Retina (tissue), 1 donor: ENCODE data around the gene EIF3A.
"Not testable (repeated sequence)": the region's sequence is repeated elsewhere in the genome, so short reads cannot be mapped to it uniquely, and the experiment has no call there.

Experiments
- DNase-seq: peaks from one replicate; pipeline ENCODE4 v3.0.0-alpha.2; 2016

EIF3A gene

DNA sequence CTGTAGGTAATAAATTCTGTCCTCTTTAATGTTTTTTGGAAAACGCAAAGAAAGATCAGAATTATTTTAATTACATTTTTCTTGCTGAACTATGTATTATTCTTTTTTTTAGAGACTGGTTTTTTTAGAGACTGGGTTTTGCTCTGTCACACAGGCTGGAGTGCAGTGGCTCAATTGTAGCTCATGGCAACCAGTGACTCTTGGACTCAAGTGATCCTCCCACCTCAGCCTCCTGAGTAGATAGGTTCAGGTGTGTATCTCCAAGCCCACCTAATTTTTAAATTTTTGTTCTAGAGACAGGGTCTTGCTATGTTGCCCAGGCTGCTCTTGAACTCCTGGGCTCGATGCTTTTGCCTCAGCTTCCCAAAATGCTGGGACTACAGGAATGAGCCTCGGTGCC is 18.0 kb upstream of the EIF3A start:
- no peak for DNase-seq

DNA sequence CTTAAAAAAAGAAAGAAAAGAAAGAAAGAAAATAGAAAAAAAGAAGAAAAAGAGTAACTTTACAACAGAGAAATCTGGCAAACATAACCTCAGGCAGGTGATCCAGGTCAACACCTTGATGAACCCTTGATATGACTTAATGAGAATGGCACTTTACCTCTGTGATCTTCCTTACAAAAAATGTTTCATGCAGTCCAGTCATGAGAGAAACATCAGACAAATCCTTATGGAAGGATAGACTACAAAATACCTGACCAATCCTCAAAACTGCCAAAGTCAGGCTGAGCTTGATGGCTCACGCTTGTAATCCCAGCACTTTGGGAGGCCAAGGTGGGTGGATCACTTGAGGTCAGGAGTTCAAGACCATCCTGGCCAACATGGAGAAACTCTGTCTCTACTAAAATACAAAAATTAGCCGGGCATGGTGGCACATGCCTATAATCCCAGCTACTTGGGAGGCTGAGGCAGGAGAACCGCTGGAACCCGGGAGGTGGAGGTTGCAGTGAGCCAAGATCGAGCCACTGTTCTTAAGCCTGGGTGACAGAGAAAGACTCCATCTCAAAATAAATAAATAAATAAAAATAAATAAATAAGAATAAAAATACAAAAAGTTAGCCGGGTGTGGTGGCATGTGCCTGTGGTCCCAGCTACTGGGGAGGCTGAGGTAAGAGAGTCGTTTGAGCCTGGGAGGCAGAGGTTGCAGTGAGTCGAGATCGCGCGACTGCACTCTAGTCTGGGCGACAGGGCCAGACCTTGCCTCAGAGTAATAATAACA is 16.2 kb upstream of the EIF3A start:
- not testable (repeated sequence) for DNase-seq

DNA sequence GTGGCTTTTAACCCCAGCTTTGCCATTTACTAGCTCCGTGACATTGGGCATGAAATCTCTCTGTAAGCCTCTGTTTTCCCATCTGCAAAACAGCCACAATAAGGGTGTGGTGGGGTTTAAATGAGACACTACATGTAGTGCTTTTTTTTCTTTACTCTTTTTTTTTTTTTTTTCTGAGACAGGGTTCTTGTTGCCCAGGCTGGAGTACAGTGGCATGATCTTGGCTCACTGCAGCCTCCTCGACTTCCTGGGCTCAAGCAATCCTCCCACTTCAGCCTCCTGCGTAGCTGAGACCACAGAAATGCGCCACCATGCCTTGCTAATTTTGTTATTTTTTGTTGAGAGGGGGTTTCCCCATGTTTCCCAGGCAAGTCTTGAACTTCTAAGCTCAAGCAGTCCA is 15.0 kb upstream of the EIF3A start:
- no peak for DNase-seq

- no peak for DNase-seq
Observed at GRCh38 chr10:119090968-119091367, 10.4 kb upstream of the EIF3A start.

DNA sequence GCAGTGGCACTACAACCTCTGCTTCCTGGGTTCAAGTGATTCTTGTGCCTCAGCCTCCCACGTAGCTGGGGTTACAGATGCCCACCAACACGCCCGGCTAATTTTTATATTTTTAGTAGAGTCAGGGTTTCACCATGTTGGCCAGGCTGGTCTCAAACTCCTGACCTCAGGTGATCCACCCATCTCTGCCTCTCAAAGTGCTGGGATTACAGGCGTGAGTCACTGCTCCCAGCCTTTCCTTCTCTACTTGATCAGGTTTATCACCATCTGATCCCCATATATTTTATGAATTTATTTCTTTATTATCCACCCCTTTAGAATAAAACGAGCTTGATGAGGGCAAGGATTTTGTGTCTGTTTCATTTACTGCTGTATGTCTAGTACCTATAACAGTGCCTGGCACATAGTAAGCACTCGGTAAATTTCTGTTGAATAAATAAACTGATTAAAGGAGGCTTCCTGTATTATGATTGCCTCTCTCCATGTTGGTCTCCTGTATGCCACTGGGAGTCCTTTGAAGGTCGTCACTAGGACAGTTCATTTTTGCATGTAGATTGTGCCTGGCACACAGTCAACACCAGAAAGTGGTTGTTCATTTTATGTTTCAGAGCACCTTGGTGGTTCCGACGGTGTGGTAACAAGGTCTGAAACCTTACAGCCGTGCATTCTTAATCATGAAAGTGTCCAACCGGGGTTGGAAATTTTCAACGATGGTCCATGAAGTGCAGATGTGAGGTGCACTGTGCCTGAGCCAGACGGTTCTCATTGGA is 9.6 kb upstream of the EIF3A start:
- no peak for DNase-seq

- DNase-seq = no peak
Observed at GRCh38 chr10:119087271-119087882, 6.8 kb upstream of the EIF3A start.

DNA sequence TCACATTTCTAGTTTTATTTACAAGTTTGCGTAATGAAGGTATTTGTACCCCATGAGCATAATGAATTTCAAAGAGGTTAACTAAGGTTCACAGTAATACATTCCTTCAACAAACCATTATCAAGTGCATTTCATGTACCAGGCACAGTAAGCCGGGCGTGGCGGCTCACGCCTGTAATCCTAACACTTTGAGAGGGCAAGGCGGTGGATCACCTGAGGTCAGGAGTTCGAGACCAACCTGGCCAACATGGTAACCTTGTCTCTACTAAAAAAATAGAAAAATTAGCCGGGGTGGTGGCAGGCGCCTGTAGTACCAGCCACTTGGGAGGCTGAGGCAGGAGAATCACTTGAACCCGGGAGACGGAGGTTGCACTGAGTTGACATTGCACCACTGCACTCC is 4.3 kb upstream of the EIF3A start:
- no peak for DNase-seq

DNA sequence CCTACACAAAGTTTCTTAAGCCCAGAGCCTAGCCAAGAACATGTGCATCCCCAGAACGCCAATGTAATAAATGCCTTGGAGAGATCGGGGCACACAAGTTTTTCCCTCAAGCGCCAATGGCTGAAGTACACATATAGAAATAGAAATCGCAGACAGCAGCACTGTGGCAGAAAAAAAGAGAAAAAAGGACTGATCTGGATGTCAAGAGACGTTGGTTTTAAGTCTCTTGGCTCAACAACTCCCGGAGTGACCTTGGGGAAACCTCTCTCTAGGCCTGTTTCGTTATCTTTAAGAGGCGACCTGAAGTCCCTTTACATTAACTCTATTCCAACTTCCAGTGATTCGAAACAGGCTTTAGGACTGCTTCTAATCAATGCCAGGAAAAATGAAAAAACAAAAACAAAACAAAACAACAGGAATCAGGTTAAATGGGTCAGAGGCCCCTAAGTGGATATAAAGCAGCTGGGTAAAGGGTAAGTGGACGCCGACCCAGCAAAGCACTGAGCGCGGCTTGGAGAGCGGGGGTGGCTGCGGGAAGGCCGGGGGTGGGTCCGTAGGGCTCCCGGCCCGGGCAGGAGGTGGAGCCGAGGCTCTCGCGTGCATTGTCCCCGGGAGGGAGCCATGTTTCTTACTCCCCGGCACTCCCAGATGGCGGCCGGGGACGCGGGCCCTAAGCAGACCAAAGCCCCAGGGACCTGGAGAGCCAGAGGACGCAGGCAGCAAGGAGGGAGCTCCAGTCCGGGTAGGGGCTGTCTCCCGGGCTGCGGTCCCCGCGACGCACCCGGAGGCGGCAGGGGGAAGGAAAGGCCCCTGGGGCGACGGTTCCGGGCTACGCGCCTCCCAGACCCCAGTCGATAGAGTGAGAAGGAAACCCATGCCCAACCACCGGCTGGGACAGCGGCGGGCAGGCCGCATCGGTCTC is 757 bp downstream of the EIF3A start:
- no peak for DNase-seq

- no peak for DNase-seq
Observed at GRCh38 chr10:119078422-119079179, 2.0 kb downstream of the EIF3A start.

DNA sequence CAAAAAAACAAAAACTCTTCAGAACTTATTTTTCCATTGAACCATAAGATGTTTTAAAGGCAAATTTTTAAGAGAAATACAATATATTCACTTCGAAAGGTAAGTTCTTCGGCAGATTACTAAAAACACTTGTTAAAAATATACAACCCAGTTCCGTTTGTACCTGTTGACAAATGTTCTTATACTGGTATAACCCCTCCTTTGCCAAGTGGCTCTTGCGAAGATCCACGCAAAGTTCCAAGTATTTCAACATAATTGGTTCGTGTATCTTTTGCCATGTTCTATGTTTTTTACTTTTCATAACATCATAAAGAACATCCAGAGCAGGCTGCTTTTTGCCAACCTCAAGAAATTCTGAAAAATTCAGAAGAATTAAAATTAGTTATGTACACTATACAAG is 7.0 kb downstream of the EIF3A start:
- DNase-seq = no peak

GRCh38 chr10:119070395-119071165 is 10.0 kb downstream of the EIF3A start:
- no peak for DNase-seq

DNA sequence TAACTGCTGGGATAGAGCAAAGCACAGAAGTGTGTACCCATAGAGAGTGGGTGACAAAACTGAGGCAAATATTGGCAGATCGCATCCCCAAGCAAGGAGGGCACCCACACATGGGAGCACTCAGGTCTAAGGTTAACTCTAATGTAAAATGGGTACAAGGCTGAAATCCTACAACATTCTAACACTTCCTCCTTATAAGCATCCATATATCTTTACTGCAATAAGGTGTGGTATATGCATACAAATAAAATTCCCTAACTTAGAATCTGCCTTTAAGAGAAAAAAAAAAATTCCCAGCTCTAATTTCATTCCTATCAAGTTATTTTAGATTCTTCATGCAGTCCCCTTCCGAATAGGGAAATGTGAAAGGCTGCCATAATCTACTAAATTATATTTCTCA is 18.7 kb downstream of the EIF3A start:
- no peak for DNase-seq

DNA sequence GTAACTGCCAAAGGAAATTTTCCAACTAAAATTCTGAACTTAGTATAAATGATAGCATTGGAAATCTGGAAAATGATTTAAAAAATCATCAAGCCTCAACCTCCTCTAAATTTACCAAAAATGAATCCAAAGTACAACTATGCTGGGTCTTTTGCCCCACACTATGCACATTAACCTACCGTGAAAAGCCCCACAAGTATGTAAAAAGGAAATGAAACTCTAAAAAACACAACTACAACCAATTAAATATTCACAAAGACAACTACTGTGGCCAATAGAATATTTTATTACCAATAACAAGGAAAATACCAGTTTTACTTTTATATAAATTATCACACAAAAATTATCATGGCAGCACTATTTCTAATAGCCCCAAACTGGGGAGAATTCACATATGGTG is 19.3 kb downstream of the EIF3A start:
- DNase-seq = no peak

DNA sequence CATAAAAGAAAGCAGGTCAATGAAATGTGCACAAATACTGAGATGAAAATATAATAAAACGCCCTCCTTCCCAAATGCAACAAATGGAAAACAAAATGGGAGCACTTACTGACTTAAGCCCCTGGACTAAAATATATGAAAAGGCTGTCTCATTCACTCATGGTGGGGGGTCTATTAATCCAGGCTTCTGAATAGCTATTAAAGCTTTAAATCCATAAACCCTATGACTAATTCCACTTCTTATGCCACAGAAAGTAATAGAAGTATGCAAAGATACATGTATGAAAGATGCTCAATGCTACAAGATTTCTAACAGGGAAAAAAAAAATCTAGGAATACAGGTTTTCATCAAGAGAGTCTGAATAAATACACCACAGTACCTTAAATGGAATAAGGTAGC is 20.5 kb downstream of the EIF3A start:
- no peak for DNase-seq

- no peak for DNase-seq
Observed at GRCh38 chr10:119059557-119059956, 21.1 kb downstream of the EIF3A start.

DNA sequence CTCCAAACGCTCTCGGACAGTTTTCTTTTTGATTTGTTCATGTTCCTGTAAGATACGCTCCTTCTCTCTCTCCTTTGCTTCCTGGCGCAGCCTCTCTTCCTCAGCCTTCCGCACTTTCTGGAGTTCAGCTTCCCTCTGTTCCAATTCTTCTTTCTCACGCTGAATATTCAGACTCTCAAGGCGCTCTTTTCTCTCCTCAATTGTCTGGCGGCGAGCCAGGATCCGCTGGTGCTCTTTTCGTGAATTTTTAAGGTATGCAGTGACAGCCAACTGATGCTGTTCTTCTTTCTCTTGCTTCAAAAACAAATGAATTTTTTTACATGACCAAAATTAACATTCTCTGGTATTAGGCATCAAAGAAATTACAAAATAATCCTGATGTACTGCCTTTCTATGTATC is 22.6 kb downstream of the EIF3A start:
- no peak for DNase-seq

DNA sequence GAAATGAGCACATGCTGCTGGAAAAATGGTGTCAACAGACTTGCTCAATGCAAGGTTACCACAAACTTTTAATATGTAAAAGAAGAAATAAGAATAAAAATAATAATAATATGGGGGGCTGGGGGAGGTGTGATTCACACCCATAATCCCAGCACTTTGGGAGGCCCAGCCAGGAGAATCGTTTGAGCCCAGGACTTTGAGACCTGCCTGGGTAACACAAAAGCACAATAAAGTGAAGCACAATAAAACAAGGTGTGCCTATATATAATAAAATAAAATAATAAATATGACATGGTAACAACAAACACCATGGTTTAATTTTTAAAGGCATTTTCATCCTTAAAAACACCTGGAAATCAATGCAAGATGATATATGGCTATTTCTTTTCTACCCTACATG is 25.1 kb downstream of the EIF3A start:
- no peak for DNase-seq

DNA sequence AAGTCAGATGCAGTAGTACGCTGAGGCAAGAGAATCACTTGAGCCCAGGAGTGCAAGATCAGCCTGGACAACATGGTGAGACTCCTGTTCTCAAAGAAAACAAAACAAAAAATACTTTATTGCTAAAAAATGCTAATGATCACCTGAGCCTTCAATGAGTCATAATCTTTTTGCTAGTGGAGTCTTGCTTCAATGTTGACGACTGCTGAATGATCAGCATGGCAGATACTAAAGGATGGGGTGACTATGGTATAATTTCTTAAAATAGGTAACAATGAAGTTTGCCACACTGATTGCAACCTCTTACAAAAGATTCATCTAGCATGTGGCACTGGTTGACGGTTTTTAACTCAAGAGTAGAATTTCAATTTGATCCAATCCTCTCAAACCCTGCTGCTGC is 28.8 kb downstream of the EIF3A start:
- DNase-seq = no peak

DNA sequence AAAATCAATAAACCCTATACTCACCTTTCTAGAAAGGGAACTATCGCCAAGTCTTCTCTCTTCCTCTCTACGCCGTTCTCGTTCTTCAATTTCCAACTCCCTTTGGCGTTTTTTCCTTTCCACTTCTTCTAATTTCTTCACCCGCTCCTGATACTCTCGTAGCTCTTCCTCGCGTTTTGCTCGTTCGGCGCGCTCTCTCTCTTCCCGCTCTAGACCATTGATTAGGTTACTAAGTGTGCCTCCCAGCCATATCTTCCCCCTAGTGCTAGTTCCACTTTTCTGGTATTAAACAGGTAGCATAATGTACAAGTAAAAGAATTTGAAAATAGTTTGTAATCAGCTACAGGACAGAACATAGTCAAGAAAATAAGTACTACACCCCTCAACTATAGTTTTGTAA is 30.8 kb downstream of the EIF3A start:
- DNase-seq = no peak

GRCh38 chr10:119049361-119049760 is 31.3 kb downstream of the EIF3A start:
- DNase-seq = no peak

GRCh38 chr10:119045561-119045960 is 35.1 kb downstream of the EIF3A start:
- no peak for DNase-seq
